HG03066 (cell line): ENCODE results near the gene MIER2.

Experiments used
- ATAC-seq: cut with Tn5 transposase; IDR thresholded peaks from one replicate; pipeline ENCODE4 v1.9.1; 2021; ENCODE audit warnings: low read depth; ENCODE audit not compliant: unreplicated experiment

Gene MIER2

DNA sequence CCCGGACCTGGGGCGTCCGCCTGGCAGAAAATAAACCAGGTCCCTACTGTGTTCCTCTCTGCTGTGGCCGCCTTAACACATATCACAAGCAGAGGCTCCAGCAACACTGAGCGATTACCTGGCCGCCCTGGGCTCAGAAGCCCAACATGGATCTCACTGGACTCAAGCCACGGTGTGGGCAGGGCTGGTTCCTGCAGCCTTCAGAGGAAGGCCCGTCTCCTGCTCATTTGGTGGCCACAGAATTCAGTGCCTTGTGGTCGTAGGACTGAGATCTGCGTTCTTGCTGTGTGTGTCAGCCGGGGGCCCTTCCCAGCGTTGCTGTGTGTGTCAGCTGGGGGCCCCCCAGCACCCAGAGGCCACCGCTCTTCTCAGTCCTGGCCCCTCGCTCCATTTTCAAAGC is 34.1 kb upstream of the MIER2 start:
- no peak for ATAC-seq

DNA sequence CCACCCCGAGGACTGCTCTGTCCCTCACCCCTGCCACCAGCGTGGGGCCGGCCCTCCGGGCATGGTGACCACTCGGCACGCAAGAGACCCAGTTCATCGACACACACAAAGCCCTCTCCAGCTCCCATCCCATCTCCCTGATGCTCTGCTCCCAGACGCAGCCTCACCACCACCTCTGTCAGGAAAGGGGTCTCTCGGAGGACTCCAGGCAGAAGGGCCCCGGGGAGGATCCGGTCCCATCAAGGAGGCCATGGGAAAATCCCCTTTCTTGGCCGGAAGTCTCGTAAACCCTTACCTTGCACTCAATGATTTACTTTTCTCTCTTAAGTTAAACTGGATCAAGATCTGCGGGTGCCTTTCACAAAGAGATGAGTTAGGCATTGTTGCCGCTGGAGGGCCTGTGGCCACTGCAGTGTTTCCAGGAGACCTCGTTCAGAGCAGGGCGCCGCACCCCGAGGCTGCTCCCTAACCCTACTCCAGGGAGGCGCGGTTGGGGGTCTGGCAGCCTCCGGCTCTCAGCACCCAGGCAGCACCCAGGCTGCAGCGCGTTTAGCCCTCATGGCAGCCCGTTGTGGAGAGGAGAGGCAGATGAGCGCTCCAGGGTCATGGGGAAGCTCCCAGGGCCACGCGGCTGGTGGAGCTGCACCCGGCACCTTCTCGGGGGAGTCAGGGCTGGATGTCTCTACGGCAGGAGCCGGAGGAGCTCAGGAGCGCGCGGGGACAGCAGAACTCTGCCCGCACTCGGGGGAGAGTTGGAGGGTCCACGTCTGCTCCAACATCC is 33.4 kb upstream of the MIER2 start:
- ATAC-seq = no peak

DNA sequence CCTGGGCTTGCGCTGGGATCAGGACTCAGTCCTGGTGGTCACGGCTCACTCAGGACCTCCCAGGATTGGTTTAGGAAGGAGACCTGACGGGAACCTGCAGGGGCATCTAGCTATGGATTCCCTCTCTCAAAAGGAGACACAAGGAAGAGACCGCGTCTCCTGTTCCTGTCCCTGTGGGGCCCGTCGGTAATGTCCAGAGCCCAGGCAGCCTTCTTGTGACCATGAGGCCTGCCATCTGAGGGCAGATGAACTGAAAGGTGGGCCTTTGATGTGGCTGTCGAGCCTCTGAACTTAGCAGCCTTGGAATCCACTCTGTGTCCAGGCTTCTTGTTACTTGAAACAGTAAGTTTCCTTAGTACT is 31.5 kb upstream of the MIER2 start:
- no peak for ATAC-seq

DNA sequence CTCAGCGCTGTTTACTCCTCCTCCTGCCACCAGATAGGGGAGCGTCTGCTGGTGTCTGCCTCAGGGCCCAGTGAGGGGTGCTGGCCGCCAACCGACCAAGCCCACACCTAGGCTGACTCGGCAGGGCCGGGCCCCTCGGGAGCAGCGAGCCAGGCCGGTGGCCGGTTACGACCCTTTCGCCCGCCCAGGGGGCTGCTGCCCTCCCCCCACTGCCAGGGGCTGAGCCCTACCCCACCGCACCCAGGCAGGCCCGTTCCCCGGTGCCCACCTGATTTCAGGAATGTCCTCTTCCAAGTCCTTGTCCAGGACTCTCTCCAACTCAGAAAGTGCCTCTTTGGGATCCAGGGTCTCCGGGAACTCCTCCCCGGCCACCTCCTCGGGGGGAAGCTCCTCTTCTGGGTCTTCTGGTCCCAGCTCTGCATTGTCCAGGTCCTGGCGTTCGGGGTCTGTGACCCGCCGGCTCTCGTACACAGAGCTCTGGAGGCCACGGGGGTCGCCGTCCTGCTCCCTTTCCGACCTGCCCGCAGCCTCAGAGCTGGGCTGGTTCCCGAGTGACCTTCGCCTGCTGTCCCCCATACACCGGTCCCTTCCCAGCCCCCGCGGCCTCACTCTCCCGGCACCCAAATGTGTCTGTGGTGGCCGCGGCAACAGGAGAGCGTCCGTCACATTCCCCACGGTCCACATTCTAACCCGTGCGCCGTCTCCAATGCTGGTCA is 31.0 kb upstream of the MIER2 start:
- ATAC-seq = no peak

DNA sequence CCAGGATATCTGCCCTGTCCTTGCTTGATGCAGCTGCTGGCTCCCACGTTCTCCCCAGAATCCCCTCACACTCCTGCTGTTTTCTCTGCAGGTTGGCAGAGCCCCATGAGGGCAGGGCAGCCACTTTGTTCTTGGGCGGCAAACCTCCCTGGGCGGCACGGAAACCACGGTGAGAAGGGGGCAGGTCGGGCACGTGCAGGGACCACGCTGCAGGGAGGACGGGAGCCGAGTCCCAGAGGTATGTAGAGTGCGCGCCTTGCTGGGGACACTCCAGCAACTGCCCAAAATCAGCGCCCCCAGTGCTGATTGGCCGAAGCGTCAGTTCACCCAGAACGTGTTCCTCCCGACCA is 30.3 kb upstream of the MIER2 start:
- no peak for ATAC-seq

DNA sequence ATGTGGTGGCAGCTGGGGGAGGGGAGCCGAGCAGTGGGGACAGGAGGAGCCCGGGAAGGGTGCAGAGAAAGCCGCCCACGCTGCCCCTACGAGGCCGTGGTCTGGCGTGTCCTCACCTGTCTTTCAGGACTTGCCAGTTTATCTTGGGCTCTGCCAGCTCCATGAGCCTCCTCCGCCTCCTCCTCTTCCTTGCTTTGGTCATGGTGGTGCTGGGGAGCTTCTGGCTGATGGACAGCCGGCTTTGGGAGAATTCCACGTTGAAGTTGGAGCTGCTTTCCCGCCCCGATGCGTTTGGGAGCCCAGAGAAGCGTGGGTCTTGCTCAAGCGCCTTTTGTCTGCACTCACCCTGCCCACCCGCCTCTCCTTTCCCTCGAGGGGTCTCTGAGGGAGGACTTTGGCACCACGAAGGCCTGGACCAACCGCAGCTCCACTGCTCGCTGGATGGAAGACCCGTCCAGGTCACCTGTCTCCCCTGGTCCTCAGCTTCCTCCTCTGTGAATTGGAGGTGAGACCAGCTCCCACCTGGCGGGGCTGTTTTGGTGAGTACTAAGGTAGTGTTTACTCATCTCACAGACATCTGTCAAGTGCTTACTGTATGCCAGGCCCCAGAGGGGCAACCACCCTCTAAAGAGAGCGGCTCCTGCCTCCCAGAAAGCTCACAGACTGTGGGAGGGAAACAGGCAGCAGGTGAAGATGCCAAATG is 29.7 kb upstream of the MIER2 start:
- ATAC-seq = no peak

DNA sequence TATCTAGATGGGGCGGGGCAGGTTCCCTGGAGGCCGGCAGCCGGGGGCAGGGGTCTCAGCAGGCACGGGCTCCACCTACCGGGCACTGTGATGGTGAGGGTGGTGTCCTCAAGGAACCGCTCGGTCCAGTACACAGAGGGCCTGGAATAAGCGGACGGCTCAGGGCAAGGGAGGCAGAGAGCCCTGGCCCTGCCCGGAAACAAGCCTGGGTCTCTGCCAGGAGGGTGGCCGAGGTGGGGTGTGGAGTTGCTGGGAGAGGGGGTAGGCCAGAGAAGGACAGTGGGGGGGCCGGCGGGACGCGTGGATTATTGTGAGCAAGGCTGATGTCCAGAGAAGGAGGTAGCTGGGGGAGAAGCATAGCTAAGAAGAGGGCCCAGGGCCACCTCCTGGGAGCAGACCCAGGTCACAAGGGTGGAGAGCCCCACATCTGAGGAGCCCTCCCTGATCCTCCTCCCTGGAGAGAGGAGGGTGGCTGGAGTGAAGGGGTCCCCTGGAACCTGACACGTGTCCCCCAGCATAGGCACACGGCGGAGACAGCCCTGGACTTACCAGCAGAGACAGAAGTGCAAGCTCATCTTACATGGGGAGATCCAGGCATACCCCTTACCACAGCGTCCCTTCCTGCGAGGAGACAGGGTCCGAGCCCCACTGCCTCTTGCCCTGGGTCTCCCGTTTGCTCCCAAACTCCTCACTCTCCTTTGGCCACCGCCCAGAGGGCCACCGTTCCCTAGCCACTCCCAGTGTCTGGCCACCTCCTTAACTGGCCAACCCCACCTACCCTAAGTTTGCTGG is 29.0 kb upstream of the MIER2 start:
- ATAC-seq = no peak

DNA sequence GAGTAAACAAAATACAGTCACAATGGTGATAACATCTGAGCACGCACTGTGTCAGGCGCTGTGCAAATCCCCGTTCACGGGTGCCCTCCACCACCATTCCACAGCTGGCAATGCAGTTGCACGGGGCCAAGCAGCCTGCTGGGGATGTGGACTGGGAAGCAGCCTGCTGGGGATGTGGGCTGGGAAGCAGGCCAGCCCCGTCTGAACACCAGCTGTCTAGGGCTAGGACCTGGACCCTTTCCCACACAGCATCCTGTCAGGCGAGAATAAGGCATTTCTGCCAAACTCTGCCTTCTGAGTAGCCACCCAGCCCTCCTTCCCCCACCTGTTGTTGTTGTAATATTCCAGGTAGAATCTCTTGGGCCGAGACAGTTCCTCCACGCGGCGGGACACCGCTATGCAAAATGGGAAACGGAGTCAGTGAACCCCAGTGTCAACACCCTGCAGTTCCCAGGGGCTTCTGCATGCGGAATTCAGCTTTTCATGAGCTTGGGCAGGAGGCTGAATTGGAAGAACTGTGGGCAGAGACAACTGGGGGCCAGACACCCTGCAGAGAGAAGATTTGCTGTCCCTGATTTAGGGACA is 27.8 kb upstream of the MIER2 start:
- ATAC-seq = no peak

DNA sequence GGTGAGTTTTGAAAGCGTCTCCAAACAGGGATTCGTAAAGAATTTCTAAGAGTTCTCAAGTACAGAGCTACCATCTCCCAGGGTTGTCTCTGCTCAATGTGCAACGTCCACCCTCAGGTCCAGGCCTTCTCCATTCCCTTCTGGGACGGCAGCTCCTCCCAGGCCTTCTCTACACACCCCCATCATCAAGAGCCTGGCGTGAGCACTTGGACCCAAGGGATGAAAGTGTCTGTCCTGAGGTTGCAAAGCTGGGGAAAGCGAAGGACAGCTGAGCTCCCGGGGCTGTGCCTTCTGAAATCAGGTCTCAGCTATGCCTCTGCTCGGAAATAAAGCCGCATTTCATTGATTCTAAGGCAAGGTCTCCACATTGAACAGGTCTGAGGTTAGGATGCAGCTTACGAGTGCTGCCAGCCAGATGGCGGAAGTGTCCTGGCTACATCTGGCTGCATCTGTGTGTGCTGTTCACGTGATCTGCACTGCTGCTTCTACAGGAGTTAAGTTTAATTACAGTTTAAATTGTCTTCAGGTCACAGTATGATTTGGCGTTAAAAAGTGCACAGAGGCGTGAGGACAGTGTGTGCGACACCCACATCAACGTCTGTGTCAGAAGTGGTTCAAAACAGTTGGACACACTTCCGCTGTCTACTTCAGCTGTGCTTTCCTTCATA is 27.0 kb upstream of the MIER2 start:
- no peak for ATAC-seq

DNA sequence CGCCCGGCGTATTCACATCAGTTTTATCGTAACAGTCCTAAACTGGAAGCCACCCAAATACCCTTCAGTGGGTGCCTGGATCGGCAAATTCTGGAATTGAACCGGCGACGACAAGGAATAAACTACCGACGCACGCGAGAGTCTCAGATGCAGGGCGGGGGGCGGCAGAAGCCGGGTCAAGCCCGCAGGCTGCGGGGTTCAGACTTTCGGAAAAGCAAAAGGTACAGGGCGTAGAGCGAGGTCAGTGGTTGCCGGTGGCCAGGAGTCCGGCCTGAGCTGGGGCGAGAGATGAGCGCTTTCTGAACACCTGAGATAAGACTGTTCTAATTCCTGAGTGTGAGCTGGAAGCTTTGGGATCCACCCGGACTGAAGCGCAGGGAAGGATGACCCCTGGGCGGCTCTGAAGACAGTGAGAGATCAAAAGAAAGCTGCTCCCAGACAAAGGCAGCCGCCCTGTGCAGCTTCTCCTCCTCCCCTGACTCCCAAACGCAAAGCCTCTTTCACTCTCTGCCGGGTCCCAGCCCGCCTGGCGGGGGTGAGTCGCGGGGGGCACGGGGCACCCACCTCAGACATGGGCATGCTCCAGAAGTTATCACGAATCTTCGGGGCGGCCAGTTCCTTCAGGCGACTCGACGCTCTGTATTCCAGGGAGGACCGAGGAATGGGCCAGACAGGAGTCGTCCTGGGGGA is 26.2 kb upstream of the MIER2 start:
- ATAC-seq = no peak

DNA sequence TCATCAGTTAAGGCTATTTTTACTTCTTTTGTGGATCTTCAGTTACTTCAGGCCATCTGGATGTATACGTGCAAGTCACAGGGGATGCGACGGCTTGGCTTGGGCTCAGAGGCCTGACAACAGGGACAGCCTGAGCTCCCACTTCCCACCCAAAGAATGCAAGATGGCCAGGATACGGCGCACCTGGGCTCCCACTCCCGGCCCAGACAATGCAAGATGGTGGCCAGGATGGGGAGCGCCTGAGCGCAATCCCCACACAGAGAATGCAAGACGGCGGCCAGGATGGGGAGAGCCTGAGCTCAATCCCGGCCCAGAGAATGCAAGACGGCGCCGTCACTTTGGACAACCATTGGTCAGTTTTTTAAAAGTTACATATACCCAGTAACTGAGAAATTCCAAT is 25.3 kb upstream of the MIER2 start:
- no peak for ATAC-seq

DNA sequence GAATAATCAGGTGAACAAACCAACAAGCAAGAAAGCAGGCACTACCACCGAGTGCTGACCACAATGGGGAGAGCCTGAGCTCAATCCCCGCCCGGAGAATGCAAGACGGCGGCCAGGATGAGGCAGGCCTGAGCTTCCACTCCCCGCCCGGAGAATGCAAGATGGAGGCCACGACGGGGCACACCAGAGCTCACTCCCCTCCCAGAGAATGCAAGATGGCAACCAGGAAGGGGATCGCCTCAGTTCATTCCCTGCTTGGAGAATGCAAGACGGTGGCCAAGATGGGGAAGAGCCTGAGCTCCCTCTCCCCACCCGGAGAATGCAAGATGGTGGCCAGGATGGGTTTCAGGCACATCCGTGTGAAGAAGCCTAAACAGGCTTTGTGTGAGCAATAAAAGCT is 24.7 kb upstream of the MIER2 start:
- ATAC-seq = no peak

DNA sequence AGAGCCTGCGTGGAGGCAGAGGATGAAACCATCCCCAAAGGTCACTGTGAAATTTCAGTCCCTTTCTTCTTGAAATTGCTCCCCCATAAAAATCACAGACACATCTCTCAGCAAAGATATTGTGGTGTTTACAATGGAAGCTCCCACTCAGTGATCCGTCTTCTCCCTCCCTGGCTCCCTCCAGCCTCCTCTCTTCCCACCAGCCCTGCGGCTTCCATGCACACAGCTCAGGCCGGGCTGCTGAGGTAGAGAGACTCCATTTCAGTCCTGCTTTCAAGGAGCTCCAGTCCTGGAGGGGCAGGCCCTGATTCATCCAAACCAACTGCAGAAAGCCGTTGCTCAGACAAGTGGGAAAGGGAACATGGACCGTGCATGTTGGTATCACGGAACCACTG is 24.0 kb upstream of the MIER2 start:
- ATAC-seq = no peak

DNA sequence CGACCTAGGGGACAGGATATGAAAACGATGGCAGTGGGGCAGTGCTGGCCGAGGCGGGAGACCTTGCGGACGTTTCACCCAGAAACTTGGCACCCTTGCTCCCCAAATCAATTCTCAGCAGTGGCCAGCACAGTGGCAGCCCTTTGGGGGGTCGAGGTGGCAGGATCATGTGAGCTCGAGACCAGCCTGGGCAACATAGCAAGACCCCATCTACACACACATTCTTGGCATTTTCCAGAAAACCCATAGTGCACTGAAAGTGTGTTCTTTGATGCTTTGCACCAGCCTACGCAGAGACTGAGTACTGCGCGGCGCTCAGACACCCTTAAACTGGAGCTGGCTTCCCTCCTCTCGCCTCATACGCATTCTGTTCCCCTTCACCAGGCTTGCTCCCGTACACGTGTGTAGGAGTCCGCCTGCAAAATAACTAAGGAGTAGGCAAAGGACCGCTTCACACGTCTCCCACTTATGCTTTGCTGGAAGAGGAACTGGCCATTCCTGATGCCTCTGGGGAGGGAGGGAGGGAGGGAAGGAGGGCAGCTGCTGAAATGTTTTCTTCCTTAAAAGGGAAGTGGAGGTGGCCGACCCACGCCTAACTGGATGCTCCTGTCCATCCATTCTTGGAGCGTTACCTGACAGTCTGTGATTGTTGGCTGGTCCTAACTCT is 23.5 kb upstream of the MIER2 start:
- no peak for ATAC-seq

DNA sequence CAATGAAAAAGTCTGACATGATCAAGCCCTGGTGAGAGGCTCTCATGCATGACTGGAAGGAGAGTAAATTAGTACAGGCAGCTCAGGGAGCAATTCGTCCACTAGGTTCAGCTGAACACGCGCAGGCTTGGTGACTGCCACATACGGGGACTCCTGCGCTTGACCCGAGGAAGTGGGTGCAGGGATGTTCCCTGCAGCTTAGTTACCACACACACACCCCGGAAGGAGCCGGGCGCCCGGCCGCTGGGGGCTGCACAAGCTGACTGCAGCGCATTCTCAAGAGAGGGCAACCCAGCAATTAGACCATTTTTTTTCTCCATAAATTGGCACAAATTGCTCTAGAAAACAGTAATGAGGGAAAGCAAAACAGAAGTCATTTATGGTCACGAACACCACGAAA is 23.0 kb upstream of the MIER2 start:
- ATAC-seq = no peak

DNA sequence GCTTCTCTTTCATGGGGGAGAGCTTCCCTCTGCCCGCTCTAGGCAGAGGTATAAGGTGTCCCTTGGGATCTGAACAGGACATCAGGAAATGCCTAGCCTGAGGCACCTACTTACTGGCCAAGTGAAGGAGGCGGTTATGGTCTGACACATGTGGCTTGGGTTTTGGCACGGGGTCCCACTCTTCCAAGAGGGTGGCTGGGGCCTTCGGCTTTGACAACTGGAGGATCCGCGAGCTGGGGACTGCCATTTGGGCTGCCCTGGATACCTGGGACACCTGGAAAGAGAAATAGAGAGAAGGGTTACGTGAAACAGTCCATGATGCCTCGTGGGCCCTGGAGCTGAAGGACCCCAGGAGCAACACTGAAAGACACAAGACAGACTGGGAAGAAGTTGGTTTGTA is 22.4 kb upstream of the MIER2 start:
- no peak for ATAC-seq

DNA sequence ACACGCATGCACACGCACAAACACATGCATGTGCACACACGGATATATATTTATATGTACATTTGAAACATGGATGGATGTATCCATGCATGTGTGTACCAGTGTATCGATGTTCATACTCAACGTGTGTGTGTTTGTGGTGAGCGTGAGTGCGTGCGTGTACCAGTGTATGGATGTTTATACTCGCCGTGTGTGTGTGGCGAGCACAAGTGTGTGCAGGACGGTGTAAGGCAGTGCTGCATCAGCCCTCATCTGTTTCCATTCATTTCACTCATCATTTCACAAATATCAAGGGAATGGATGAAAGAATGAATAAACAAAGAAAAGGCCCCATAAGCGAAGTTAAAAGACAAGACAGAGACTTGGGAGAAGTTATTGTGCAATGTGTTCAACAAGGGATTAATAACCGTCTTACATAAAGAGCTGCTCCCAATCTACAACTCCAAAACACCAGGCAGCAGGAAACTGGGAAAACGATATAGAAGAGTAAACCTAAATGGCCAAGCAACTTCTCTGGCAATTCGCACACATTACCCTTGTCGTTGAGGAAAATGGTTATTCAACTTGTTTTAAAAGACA is 21.7 kb upstream of the MIER2 start:
- no peak for ATAC-seq

DNA sequence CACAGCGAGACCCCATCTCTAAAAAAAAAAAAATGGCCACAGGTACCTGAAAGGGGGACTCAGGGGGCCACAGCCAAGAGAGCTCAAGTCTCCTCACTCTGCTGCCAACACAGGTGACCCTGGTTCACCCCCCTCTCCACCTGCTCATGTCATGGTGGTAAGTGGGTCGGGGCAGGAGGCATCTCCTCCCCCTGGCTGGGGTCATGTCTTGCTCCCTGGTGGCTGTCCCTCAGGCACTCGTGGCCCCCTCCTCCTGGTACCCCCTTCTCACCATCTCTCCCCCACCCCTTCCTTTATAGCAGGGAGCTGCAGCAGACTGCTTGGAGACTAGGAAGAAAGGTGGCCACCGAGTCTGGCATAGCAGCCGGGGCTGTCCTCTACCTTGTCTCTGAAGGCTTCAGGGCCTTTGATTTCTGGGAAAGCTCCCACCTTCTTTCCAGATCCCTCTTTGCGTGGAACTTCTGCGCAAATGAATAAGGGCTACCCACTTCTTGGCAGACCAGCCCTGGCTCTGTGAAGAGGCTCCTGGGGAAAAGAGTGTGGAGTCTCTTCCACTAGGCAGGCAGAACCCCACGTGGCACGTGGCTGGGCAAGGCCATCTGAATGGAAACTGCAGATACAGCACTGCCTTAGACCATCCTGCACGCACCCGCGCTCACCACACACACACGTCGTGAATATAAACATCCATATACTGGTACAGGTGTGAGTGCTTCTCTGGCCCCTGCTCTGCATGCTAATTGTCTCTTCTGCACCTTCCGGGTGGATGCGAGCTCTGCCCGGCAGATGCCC is 20.1 kb upstream of the MIER2 start:
- ATAC-seq = no peak
